EL (cell line): ENCODE data around the gene IL36A.

ENCODE experiments used
- DNase-seq: peaks from one replicate; pipeline ENCODE4 v3.0.0-alpha.2; 2016

The IL36A gene

DNA sequence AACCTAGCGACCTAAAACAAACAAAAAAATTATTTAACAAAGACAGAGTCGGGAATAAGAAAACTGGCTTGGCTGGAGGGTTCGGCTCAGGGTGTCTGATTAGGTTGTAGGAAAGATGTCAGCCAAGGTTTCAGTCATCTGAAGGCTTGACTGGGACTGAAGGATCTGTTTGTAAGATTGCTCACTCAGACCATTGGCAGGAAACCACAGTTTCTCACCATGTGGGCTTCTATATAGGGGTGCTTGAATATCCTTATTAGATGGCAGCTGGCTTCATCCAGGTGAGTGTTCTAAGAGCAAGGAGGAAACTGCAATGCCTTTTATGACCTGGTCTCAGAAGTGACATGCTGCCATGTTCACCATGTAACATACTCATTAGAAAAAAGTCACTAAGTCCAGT lies 48.4 kb downstream of the IL36A start:
- no peak for DNase-seq

DNA sequence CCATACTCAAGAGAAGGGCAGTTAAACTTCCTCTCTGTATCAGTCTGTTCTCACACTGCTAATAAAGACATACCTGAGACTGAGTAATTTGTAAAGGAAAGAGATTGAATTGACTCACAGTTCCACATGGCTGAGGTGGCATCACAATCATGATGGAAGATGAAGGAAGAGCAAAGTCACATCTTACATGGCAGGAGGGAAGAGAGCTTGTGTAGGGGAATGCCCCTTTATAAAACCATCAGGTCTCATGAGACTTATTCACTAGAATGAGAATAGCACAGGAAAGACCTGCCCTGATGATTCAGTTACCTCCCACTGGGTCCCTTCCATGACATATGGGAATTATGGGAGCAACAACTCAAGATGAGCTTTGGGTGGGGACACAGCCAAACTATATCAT lies 48.8 kb downstream of the IL36A start:
- no peak for DNase-seq

DNA sequence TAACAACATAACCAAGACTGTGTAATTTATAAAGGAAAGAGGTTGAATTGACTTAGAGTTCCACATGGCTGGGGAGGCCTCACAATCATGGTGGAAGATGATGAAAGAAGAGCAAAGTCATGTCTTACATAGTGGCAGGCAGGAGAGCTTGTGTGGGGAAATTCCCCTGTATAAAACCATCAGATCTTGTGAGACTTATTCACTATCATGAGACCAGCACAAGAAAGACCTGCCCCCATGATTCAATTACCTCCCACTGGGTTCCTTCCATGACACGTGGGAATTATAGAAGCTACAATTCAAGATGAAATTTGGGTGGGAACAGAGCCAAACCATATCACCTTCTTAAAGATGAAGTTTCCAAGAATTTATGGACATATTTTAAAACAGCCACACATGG lies 51.3 kb downstream of the IL36A start:
- no peak for DNase-seq

DNA sequence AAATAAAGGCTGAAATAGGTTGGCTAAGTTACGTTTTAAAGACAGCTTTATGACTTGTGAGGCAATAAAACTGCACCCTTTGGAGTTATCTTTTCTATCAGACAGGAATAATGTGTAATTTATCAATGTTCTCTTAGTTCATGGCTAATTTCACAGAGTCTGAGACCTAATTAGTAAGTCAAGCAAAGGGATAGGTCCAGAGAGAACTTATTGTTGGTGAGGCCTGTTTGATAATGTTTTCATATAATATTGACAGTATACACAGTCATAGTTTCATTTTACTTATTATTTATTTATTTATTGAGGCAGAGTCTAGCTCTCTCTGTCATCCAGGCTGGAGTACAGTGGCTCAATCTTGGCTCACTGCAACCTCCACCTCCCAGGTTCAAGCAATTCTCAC lies 51.9 kb downstream of the IL36A start:
- DNase-seq: no peak
